ENCODE data around the gene DDX41.

GRCh38 chr5:177510567-177511053 lies 6.2 kb downstream of the DDX41 start:
- no peak for TF ChIP-seq CTCF (IDR thresholded peaks at IDR 0.05)
- TF ChIP-seq EP300 (IDR thresholded peaks at IDR 0.05) = no peak
- TF ChIP-seq POLR2A (IDR thresholded peaks at IDR 0.05) = no peak

All from gastroesophageal sphincter (tissue), 3 donors.